HG02571 (cell line): ENCODE results near the gene CSRP1.

Source experiments
- ATAC-seq: cut with Tn5 transposase; IDR thresholded peaks from one replicate; pipeline ENCODE4 v1.9.1; 2021; ENCODE audit warnings: mild to moderate bottlenecking, moderate library complexity; ENCODE audit not compliant: unreplicated experiment

The CSRP1 gene

DNA sequence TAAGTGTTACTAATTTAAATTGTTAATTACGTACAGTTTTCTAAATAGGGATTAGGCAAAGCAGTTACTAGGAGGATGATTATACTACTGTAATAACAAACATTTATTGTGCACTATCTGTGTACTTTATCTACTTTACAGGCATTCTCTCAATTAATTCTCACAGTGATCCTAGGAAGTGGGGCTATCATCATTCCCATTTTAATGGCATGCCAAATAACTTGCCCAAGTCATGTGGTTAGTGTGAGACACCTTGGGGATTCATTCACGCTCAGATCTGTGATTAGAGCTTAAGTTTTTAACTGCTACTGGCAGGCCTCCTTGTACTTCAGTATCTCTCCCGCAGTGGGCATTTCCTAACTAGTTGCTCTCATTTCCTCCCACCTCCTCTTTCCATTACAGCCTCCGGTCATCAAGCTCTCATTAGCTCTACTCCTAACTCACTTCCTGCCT, 49.4 kb downstream of the CSRP1 start:
- no peak for ATAC-seq

DNA sequence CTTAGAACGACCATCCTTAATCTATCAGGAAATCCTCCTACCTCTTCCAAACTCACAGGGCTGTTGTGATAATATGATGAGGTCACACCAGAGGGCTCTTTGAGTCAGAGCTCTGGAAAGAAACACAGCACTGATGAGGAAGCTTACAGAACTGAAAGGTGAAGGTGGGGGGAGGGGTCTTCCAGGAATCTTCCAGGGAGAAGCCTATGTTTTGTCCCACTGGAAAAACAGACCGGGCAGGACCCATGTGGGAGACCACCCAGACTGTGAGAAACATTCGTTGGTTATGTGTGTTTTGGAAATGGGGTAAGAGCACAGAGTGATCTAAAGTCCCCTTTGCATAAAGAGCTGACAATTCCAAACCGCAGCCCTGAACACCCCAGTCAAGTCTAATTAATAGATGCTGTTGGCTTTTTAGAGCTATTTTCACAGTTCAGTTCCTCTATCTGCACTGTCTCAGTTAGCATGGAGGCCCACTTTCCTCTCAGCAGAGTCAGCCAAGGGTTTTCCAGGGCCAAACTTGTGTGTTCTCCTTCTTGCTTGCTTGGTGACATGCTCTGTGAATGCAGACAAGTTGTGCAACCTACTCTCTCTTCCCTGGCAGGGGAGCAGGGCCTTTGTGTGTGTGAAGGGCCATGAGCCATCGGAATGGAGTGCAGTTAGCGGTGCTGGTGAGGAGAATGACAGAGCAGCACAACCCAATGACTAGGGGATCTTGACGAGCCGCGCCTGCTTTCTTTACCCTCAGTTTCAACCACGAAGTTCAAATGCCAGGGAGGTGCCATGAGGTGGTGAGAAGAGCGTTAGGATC, 50.2 kb downstream of the CSRP1 start:
- ATAC-seq: no peak

DNA sequence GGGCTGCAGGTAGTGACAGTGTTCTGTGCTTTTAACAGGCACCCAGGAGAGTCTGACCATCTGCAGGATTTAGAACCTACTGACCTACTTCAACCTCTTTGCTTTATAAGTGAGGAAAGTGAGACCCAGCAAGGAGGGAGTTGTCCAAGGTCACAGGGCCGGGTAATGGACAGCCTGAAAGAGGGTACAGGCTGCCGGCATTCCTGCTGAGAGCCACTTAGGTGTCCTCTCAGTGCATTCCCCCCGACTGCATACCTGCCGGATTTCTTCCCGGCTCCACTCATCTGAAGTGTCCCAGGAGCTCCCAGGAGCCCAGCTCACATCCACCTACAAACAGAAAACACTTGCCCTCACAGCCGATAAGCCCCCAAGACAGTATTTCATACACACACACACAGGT, 51.8 kb downstream of the CSRP1 start:
- ATAC-seq: no peak

DNA sequence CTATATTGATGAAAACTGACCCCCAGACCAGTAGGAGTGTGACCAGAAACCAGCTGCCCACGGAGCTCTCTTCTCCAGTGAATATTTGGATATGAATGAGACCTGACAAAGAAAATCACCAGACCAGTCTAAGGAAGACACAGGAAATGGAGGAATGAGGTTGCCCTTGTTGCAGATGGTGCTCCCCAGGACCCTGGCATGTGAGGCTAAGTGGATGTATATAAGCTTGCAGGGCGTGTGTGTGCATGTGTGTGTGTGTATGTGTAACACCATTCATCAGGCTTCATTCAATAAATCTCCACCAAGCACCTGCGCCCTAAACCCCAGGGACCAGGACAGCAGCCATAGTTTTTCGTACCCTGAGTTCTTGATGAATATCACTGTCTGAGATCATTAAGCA, 52.3 kb downstream of the CSRP1 start:
- no peak for ATAC-seq

GRCh38 chr1:201452866-201453265, 54.1 kb downstream of the CSRP1 start:
- no peak for ATAC-seq

DNA sequence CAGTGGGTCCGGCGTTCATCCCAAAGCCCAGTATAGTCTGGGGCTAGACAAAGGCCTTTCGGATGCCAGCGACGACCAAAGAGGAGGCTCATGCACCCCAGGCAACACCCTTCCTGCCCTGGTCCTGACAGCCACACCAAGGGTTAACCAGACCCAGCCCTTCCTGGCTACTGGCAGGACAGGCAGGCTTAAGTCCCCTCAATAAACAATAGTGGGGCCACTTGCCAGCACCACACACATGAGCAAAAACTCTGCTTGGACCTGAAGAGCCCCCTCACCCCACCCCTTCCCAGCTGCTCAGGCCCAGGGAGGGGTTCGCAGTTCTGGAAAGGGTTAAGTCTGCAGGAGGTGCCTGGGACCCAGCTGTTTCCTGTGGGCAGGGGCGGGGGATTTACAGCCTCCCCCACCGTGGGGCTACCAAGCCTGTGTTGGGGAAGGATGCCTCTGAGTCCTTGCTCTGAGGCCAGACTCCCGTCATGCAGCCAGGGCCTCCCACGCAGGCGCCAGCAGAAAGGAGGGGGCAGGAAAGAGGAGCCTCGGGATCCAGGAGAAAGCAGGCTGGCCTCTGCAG, 56.1 kb downstream of the CSRP1 start:
- ATAC-seq: no peak

DNA sequence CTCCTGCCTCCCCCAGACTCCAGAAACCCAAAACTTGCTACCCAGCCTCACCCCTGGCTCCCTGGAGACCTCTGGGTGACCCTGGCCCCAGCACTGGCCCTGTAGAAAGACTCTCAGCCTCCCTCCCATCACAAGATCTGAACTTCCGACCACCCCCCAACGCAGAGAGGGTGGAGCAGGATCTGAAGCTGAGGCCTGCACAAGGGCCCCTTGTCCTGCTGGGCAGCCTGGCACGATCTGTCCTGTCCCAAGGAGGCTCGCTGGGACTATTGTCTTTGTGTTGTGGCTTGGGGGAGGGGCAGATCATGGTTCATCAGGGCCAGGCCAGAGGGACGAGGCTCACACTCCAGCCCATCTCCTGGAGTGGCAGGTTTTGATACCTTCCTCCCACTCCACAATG, 57.9 kb downstream of the CSRP1 start:
- no peak for ATAC-seq

DNA sequence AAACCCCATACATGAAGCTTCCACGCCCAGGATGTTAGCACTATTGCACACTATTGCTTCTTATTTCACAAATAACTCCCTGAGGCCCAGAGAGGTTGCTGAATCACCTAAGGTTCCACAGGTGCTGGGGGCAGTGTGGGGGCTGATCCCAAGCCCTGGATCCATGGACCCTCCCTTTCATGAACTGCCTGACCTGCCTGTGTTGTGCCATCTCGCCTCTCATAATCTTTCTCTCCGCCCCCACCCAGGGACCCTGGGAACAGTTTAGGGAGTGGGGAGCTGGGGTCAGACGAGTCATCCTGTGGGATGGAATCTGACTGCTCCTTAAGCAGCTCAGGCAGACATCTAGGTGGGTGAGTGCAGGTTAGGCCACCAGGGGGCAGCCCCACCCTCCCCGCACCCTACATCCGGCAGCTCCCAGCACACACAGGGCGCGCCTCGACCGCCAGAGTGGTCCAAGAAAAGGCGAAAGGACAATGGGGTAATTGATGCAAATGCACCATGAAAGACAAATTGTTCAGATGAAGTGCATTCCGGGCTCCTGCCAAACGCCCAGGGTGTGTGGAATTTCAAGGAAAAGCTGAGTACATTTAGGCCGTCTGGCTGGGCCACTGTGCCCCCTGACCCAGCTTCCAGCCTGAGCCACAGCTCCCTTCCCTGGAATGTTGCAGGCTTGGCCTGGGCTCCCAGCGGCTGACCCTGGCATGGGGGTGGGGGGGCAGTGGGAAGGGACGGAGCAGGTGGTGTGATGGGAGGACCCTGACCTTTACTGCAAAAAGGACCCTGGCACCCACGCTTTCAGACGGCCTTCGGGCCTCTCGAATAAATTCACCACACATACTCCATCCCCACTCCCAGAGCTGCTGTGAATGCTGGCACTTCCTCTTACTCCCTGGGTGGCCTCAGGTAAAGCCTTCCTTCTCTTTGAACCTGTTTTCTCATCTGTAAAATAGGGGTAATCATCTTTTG, 58.7 kb downstream of the CSRP1 start:
- ATAC-seq: peak; percentile 72

DNA sequence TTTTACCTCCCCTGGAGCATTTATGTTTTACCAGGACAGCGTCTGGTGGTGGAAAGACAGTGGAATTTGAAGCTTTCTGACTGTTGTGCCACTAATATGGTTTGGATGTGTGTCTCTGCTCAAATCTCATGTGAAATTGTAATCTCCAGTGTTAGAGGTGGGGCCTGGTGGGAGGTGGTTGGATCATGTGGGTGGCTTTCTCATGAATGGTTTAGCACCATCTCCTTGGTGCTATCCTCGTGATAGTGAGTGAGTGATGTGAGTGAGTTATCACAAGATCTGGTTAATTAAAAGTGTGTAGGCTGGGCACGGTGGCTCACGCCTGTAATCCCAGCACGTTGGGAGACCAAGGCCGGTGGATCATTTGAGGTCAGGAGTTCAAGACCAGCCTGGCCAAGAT, 61.6 kb downstream of the CSRP1 start:
- no peak for ATAC-seq

DNA sequence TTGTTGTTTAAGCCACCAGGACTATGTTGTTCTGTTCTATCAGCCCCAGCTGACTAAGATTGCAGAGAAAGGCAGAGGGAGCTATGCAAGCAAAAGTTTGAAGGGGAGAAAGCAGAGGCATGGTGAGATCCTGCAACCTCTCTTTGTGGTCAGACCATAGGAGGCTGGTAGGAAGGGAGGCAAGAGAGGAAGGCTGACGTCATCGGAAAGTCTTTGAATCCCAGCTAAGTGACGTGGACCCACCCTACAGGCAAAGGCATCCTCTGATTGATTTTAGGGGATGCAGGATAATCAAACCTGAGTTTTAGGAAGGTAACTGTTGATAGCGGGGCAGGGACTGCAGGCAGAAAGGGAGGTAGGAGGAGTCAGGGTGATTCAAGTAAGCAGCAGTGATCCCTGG, 62.1 kb downstream of the CSRP1 start:
- no peak for ATAC-seq

DNA sequence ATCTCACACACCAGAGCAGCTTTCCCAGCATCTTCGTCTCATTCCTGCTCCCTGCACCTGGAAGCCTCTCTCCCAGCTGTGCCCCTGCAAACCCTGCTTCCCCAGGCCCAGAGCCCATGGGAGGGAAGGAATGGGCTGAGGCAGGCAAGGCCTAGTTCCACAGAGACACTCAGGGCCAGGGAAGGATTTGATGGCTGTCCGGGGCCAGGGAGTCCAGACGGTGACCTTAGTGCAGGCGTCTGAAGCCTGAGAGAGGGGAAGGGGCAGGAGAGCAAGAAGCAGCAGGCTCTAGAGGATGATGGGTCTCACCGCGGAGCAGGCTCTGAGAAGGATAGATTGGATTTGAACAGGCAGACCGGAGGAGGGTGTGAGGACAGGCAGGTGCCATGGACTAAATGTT, 63.2 kb downstream of the CSRP1 start:
- ATAC-seq: no peak

GRCh38 chr1:201436969-201437368, 70.0 kb downstream of the CSRP1 start:
- ATAC-seq: no peak

GRCh38 chr1:201436393-201436792, 70.5 kb downstream of the CSRP1 start:
- no peak for ATAC-seq

DNA sequence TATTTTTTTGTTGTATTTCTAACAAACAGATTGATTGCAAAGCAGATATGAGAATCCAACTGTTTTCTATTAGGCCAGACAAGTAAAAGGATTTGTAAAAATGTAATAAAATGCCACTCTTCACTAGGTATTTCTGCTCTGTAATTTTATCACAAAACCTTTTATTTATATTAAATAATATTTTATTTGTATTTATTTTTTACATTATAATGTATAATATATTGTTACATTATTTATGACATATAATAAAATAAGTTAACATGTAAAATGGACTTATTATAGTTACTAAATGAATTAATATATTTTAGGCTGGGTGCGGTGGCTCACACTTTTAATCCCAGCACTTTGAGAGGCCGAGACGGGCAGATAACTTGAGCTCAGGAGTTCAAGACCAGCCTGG, 72.7 kb downstream of the CSRP1 start:
- ATAC-seq: no peak

DNA sequence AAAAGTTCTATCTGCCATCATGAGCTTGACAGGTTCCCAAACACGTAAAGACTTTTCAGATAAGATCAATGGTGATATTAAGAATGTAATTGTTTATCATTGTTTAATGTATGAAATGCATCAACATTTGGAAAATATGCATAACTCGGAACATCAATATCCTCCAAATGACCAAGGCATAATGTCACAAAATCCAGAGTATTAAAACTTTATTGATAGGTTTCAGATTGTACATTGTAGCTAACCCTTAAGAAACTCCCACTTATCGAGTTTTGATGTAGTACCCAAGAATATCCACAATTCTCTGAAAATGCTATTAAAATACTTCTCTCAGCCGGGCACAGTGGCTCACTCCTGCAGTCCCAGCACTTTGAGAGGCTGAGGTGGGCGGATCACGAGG, 73.3 kb downstream of the CSRP1 start:
- no peak for ATAC-seq
